Tibial nerve (tissue), 4 donors: ENCODE results near the gene CPNE7.

ENCODE experiments used
- EP300 ChIP-seq, 2 donors: sonication (generic); formaldehyde crosslinking; IDR thresholded peaks; one replicate each; pipeline ENCODE4 v1.6.1; 2017; ENCODE audit warnings: antibody characterized with exemption in 2 of 2, mild to moderate bottlenecking in 1 of 2
- POLR2A ChIP-seq, 2 donors: fragments of 450-650 bp; IDR thresholded peaks; one replicate each; pipeline ENCODE4 v1.6.1; 2017; ENCODE audit warnings: antibody characterized with exemption in 2 of 2, mild to moderate bottlenecking in 2 of 2, moderate library complexity in 2 of 2
- TF ChIP-seq, protein P1 (sequence below), 5 experiments: fragments of 200-600 bp in 3 of 5; fragments of 450-650 bp in 2 of 5; sonication (generic) in 3 of 5; IDR thresholded peaks; one replicate each; pipeline ENCODE4 v1.5.1; 2016 to 2019; ENCODE audit warnings: antibody characterized with exemption in 5 of 5, mild to moderate bottlenecking in 3 of 5, moderate library complexity in 2 of 5

DNA sequence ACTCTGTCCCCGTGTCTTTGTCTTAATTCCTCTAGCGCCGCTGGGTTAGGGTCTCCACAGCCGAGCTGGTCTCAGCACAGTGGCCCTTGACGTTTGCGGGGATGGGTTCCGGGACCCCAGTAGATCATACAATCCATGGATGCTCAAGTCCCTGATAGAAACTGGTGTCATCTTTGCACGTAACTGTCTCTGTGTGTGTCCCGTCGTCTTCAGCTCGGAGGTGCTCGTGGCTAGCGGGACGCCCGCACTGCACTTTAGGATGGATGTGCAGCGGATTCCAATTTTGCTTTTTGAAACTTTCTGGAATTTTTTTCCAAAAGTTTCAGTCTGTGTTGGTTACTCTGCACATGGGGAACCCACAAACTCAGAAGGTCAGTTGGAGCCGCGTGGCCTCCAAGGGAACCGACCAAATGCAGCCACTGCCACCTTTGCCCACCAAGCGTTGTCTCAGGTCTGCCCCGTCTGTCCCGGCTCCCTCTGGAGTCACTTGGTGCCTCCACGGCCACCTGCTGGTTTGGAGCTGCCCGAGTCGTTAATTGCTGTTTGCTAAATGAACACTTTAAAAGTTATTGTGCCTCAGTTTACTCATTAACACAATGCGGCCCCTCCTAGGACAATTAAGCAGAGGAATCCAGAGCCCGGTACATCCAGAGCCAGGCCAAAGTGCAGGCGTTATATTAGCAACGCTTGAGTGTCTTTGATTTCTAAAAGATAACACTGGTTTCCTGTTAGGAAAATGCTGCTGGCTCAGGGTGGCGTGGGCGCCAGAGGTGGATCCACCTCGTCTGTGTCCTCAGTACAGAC lies 32.6 kb downstream of the CPNE7 start:
- TF ChIP-seq, protein P1, sequence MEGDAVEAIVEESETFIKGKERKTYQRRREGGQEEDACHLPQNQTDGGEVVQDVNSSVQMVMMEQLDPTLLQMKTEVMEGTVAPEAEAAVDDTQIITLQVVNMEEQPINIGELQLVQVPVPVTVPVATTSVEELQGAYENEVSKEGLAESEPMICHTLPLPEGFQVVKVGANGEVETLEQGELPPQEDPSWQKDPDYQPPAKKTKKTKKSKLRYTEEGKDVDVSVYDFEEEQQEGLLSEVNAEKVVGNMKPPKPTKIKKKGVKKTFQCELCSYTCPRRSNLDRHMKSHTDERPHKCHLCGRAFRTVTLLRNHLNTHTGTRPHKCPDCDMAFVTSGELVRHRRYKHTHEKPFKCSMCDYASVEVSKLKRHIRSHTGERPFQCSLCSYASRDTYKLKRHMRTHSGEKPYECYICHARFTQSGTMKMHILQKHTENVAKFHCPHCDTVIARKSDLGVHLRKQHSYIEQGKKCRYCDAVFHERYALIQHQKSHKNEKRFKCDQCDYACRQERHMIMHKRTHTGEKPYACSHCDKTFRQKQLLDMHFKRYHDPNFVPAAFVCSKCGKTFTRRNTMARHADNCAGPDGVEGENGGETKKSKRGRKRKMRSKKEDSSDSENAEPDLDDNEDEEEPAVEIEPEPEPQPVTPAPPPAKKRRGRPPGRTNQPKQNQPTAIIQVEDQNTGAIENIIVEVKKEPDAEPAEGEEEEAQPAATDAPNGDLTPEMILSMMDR (IDR thresholded peaks at IDR 0.05): no peak
- TF ChIP-seq EP300 (IDR thresholded peaks at IDR 0.05) (no peak), POLR2A (IDR thresholded peaks at IDR 0.05) (no peak)
